HFF-Myc (cell line): ENCODE data around the gene SPC24.
A peak's percentile ranks its signal among the peaks of the same experiment; 100 is the strongest.

ENCODE experiments used
- DNase-seq: peaks from one replicate; pipeline ENCODE4 v3.0.0-alpha.2; 2011; ENCODE audit warnings: low read depth; ENCODE audit errors: extremely low read depth
- H3K4me3 ChIP-seq: replicated peaks from 2 replicates; pipeline ENCODE4 v1.5.1; 2011; ENCODE audit warnings: low read depth, mild to moderate bottlenecking, control low read depth, low read length
- CTCF ChIP-seq: IDR thresholded peaks from 2 replicates; pipeline ENCODE4 v1.5.1; 2012; ENCODE audit warnings: mild to moderate bottlenecking, low read depth, low read length, control low read depth; ENCODE audit errors: missing control alignments

SPC24 gene

GRCh38 chr19:11155373-11156120 lies at the start of gene SPC24:
TSS of gene SPC24 (minus strand) at chr19:11155782. CDS start at chr19:11155776, 6 bp downstream.
- DNase-seq: peak; percentile 96
- H3K4me3 ChIP-seq: peak within 1 kb of the TSS; percentile 97
- TF ChIP-seq CTCF: no peak

GRCh38 chr19:11204943-11205349 lies 49.4 kb upstream of the SPC24 start:
- TF ChIP-seq CTCF: no peak
- DNase-seq: no peak
- H3K4me3 ChIP-seq: no peak overlapping the region

GRCh38 chr19:11204076-11204602 lies 48.6 kb upstream of the SPC24 start:
- TF ChIP-seq CTCF: no peak
- no peak overlapping the region for H3K4me3 ChIP-seq
- no peak for DNase-seq

- DNase-seq: no peak
- no peak overlapping the region for H3K4me3 ChIP-seq
- peak; percentile 78 for TF ChIP-seq CTCF
These were observed 47.9 kb upstream of the SPC24 start for GRCh38 chr19:11203194-11204075.

- DNase-seq: no peak
- no peak for TF ChIP-seq CTCF
- H3K4me3 ChIP-seq: no peak overlapping the region
These were observed 47.1 kb upstream of the SPC24 start for GRCh38 chr19:11202488-11203193.

- no peak for DNase-seq
- no peak overlapping the region for H3K4me3 ChIP-seq
- TF ChIP-seq CTCF: no peak
These were observed 46.2 kb upstream of the SPC24 start for GRCh38 chr19:11201791-11202190.
